Mononuclear cell (primary cell): ENCODE results near the gene KRI1. TPM values are rescaled to one million over a fixed set of nuclear protein-coding genes. Genes with fewer than 3 reads are reported as not detected.
"Not testable (repeated sequence)": the region's sequence is repeated elsewhere in the genome, so short reads cannot be mapped to it uniquely, and the experiment has no call there.

Experiments
- H3K27me3 ChIP-seq: 2 replicates; pipeline ENCODE4 v1.6.0; 2011; ENCODE audit warnings: low read length, control low read depth; ENCODE audit not compliant: insufficient read depth
- H3K4me1 ChIP-seq: 2 replicates; pipeline ENCODE4 v1.5.1; 2011; ENCODE audit warnings: mild to moderate bottlenecking, low read length, control low read depth; ENCODE audit not compliant: insufficient read depth
- H3K4me3 ChIP-seq: 2 replicates; pipeline ENCODE4 v1.5.1; 2011; ENCODE audit warnings: mild to moderate bottlenecking, low read length, moderate library complexity
- H3K9me3 ChIP-seq: 2 replicates; pipeline ENCODE4 v1.5.1; 2011; ENCODE audit warnings: low read depth, mild to moderate bottlenecking, control low read depth, low read length
- total RNA-seq: library from RNA; depleted of rRNA; stranded (reverse); fragments of >200 nt; gene quantifications from one replicate; pipeline ENCODE4 v1.2.3, GENCODE V29; 2012

The KRI1 gene
- total RNA-seq, 1 donor: 6.7 TPM

- Histone ChIP-seq H3K4me1 (peaks cover 14% of the 10 kb centered on the region), H3K9me3 (no peaks in the 10 kb centered on the region), H3K27me3 (peaks cover 4% of the 10 kb centered on the region), H3K4me3 (no peak overlapping the region)
These were observed 20.6 kb upstream of the KRI1 start for GRCh38 chr19:10586396-10586795.

GRCh38 chr19:10583036-10583776 lies 17.4 kb upstream of the KRI1 start:
- Histone ChIP-seq H3K4me3 (no peak overlapping the region), H3K4me1 (peaks cover 13% of the 10 kb centered on the region), H3K27me3 (peaks cover 4% of the 10 kb centered on the region), H3K9me3 (no peaks in the 10 kb centered on the region)

- no peaks in the 10 kb centered on the region for H3K9me3 ChIP-seq
- H3K27me3 ChIP-seq: no peaks in the 10 kb centered on the region
- H3K4me3 ChIP-seq: no peak overlapping the region
- peaks cover 13% of the 10 kb centered on the region for H3K4me1 ChIP-seq
These were observed 16.3 kb upstream of the KRI1 start for GRCh38 chr19:10582091-10582490.

DNA sequence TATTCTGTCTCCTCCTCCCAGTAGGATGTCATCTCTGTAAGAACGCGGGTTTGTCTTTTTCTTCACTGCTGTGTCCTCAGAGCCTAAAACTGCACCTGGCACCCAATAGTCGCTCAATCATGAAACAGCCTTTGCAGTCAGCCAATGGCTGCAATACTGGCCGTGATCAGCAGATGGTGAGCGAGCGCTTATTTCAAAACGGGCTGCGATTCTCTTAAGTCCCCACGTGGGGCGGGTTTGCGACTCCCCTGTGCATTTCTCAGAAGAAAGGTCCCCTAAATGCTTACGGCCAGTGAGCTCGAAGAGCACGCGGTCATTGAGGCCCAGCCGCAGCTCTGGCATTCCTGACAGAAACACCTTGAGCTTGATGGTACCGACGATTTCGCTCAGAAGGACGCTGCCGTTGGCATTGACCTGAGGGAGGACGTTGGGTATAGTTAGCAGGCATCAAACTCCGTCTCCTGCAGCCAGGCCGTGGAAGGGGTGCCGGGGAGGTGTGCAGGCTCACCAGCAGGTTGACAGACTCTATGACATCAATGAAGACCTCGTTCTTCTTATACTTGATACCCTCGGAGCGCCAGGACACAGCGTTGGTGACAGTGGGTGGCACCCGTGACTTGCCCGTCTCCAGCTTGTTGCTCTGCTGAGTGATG lies 15.3 kb upstream of the KRI1 start:
- H3K4me3 ChIP-seq: no peak overlapping the region
- H3K4me1 ChIP-seq: peaks cover 13% of the 10 kb centered on the region
- H3K27me3 ChIP-seq: no peaks in the 10 kb centered on the region
- H3K9me3 ChIP-seq: no peaks in the 10 kb centered on the region

- peaks cover 6% of the 10 kb centered on the region for H3K4me1 ChIP-seq
- H3K27me3 ChIP-seq: no peaks in the 10 kb centered on the region
- H3K4me3 ChIP-seq: no peak overlapping the region
- H3K9me3 ChIP-seq: no peaks in the 10 kb centered on the region
These were observed 12.1 kb upstream of the KRI1 start for GRCh38 chr19:10577951-10578350.

DNA sequence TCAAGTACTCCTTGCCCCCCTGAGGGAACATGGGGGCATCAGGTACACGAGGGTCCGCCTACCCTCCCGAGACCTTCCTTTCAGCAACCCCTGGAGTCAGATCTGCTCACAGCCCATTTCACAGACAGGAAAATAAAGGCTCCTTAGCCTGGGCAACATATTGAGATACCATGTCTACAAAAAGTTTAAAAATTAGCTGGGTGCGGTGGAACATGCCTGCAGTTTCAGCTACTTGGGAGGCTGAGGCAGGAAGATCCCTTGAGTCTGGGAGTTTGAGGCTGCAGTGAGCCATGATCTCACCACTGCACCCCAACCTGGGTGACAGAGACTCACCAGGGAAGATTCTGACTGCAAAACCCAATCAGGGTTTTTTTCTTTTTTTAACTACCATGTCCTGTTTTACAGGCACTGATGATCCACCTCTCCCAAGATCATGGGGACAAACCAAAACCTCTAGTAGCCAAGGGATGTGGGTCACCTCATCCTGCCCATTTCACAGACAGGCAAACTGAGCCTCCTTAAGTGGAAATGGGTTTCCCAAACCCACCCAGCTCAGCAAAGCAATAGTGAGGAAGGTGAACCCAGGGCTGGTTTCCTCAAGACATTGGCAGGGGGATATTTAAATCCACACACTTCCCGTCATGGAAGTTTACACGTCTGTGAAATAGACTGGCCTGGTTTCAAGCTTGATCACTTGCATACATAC lies 9.4 kb upstream of the KRI1 start:
- Histone ChIP-seq H3K4me3 (no peak overlapping the region), H3K27me3 (no peaks in the 10 kb centered on the region), H3K4me1 (peaks cover 8% of the 10 kb centered on the region), H3K9me3 (no peaks in the 10 kb centered on the region)

GRCh38 chr19:10574462-10574861 lies 8.7 kb upstream of the KRI1 start:
- Histone ChIP-seq H3K27me3 (no peaks in the 10 kb centered on the region), H3K4me3 (no peak overlapping the region), H3K4me1 (peaks cover 15% of the 10 kb centered on the region), H3K9me3 (no peaks in the 10 kb centered on the region)

GRCh38 chr19:10573793-10574192 lies 8.0 kb upstream of the KRI1 start:
- H3K4me3 ChIP-seq, H3K27me3 ChIP-seq, H3K9me3 ChIP-seq: not testable (repeated sequence)
- H3K4me1 ChIP-seq: peaks cover 19% of the 10 kb centered on the region

DNA sequence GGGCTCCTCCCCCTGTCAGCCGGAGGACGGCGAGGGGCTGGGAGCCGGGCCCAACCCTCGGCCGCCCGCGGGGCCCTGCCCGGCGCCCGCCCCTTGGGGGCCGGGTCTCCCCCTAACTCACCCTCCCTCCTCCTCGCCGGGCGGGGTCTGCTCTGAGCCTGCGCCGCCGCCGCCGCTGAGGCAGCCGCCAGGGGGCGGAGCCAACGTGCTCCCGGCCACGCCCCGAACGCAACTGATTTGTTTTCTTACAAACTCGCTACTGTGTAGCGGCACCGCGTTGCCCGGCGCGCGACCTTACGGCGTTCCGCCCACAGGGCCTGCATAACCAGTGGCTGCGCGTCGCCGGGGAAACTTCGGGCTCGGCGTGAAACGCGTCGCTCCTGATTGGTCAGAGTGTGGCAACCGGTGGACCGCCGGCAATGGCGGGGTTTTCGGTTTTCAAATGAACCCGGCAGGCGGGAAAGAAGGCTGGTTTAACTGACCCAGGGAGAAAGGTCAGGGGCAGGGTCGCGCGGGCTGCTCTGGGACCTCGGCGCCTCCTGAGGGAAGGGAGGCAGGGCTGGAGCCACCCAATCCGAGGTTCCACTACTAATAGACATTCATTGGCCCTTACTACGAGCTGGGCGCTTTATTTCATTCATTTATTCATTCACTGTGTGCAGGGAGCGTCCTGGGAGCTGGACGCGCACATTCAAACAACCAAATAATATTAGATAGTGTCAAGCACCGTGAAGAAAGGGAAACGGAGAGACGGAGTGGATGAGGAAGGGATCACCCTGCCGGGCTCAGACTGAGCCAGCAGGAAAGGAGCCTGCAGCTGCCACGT lies 3.2 kb upstream of the KRI1 start, which contains the start of gene CDKN2D:
Gene CDKN2D, minus strand, starts transcription at position 154 of the 826 bp plus-strand sequence. CDS start 326 bp downstream, outside the sequence.
- Histone ChIP-seq H3K4me3 (peak within 1 kb of the TSS; percentile 97), H3K27me3 (no peaks in the 10 kb centered on the region), H3K9me3 (no peaks in the 10 kb centered on the region), H3K4me1 (peaks cover 51% of the 10 kb centered on the region)

GRCh38 chr19:10568062-10568825 lies 2.4 kb upstream of the KRI1 start:
- peak overlapping the region; percentile 97 for H3K4me3 ChIP-seq
- peaks cover 52% of the 10 kb centered on the region for H3K4me1 ChIP-seq

DNA sequence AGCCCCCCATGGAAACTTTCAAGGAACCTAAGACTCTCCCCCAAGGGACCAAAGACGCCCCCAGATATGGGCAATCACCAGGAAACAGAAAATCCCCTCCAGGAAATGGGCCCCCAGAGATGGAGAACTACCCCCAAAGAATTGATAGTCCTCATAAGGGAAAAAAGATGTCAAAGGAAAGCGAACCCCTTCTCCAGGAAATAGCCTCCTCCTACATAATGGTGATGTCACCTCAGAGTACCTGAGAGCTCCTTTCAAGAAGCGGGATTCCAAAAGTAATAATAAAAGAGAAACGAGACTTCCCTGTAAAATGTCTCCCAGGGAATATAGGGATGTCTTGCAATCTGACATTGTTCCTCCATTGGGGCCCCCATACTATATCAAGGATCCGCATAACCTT lies 1.8 kb upstream of the KRI1 start:
- no peaks in the 10 kb centered on the region for H3K9me3 ChIP-seq
- H3K4me1 ChIP-seq: peaks cover 52% of the 10 kb centered on the region
- no peaks in the 10 kb centered on the region for H3K27me3 ChIP-seq
- H3K4me3 ChIP-seq: peak overlapping the region; percentile 97

More at GRCh38 chr19:10568062-10568825, 2.4 kb upstream of the KRI1 start:
- H3K9me3 ChIP-seq: no peaks in the 10 kb centered on the region
- no peaks in the 10 kb centered on the region for H3K27me3 ChIP-seq

GRCh38 chr19:10566658-10567410 lies 1.0 kb upstream of the KRI1 start:
- Histone ChIP-seq H3K4me3 (peak overlapping the region; percentile 97), H3K4me1 (peaks cover 44% of the 10 kb centered on the region), H3K9me3 (no peaks in the 10 kb centered on the region), H3K27me3 (no peaks in the 10 kb centered on the region)

DNA sequence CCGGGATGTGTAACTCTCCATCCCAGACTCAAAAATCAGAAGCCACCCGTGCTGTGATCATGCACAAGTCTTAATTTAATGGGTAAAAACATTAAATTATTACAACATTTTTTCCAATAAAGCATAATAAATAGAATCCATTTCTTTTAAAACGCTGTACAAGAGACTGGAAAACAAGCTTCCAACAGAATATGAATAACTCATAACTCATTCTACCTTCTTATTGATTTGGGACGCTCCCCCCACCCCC lies 523 bp upstream of the KRI1 start:
- Histone ChIP-seq H3K4me3 (peak overlapping the region; percentile 97), H3K4me1 (peaks cover 44% of the 10 kb centered on the region)

More for the DNA sequence above, 523 bp upstream of the KRI1 start:
- Histone ChIP-seq H3K9me3 (no peaks in the 10 kb centered on the region), H3K27me3 (no peaks in the 10 kb centered on the region)
